H1 (cell line): ENCODE results near the gene RGP1. TPM values are rescaled to one million over a fixed set of nuclear protein-coding genes. Genes with fewer than 3 reads are reported as not detected.

Experiments
- CTCF ChIA-PET: fragments of 300-600 bp; sonication (Branson Sonifier 250); formaldehyde crosslinking; loops from one replicate; lab custom pipeline; 2021; ENCODE audit not compliant: partially characterized antibody; lab: Charles Lee
- POLR2A ChIA-PET: fragments of 300-600 bp; sonication (Branson Sonifier 250); formaldehyde crosslinking; loops from one replicate; lab custom pipeline; 2021; ENCODE audit warnings: inconsistent platforms; ENCODE audit not compliant: partially characterized antibody; lab: Charles Lee
- DNase-seq, 2 experiments: peaks; one replicate each; pipeline versions ENCODE4 v3.0.0 to v3.0.0-alpha.2; 2010 to 2022; ENCODE audit warnings: low spot score in 2 of 2, low read depth in 1 of 2, mixed read lengths in 1 of 2
- FAIRE-seq: peaks from 2 replicates; lab custom pipeline; 2011; peaks lifted over from hg19 to GRCh38; lab: Jason Lieb, UNC
- H2AFZ ChIP-seq: 2 replicates; pipeline ENCODE4 v1.8.1; 2012; ENCODE audit warnings: low read length, inconsistent platforms
- H2AK5ac ChIP-seq: 2 replicates; pipeline ENCODE4 v1.6.1; 2013; ENCODE audit warnings: low read depth, low read length
- H2BK120ac ChIP-seq: replicated peaks from 2 replicates; pipeline ENCODE3; 2013; ENCODE audit warnings: low read depth, low read length, inconsistent platforms
- H2BK12ac ChIP-seq: 2 replicates; pipeline ENCODE4 v1.6.1; 2013; ENCODE audit warnings: low read depth, low read length
- H2BK15ac ChIP-seq: 2 replicates; pipeline ENCODE4 v1.6.1; 2013; ENCODE audit warnings: low read length
- H2BK20ac ChIP-seq: 2 replicates; pipeline ENCODE4 v1.6.1; 2013; ENCODE audit warnings: low read length
- H2BK5ac ChIP-seq: 2 replicates; pipeline ENCODE4 v1.6.1; 2013; ENCODE audit warnings: low read depth, low read length
- H3K14ac ChIP-seq: 2 replicates; pipeline ENCODE4 v1.6.1; 2013; ENCODE audit warnings: inconsistent platforms; ENCODE audit not compliant: insufficient read length
- H3K18ac ChIP-seq: 2 replicates; pipeline ENCODE4 v1.6.1; 2013; ENCODE audit warnings: low read length; ENCODE audit errors: extremely low read depth
- H3K23ac ChIP-seq: 2 replicates; pipeline ENCODE4 v1.6.1; 2013; ENCODE audit warnings: inconsistent platforms; ENCODE audit not compliant: insufficient read length
- H3K23me2 ChIP-seq: 2 replicates; pipeline ENCODE4 v1.6.1; 2013; ENCODE audit warnings: low read depth, low read length
- H3K27ac ChIP-seq: 2 replicates; pipeline ENCODE4 v1.6.1; 2011; ENCODE audit warnings: low read depth, low read length, inconsistent platforms
- H3K27me3 ChIP-seq, 4 experiments: replicated peaks in 1 of 4; 1 replicate in 1 of 4; 2 replicates in 3 of 4; pipeline versions ENCODE4 v1.6.1 to v1.8.1; 2011 to 2013; ENCODE audit warnings: low read length in 3 of 4, mild to moderate bottlenecking in 3 of 4, inconsistent platforms in 2 of 4, mixed read lengths in 2 of 4, moderate library complexity in 1 of 4; ENCODE audit not compliant: control insufficient read depth in 3 of 4, insufficient read depth in 3 of 4; ENCODE audit errors: extremely low read depth in 1 of 4
- H3K36me3 ChIP-seq, 4 experiments: 2 replicates each; pipeline versions ENCODE4 v1.6.1 to v1.8.1; 2011 to 2013; ENCODE audit warnings: mild to moderate bottlenecking in 4 of 4, low read length in 3 of 4, moderate library complexity in 2 of 4, control low read depth in 1 of 4, inconsistent platforms in 1 of 4; ENCODE audit not compliant: insufficient read depth in 4 of 4, control insufficient read depth in 2 of 4
- H3K4ac ChIP-seq: replicated peaks from 2 replicates; pipeline ENCODE3; 2013; ENCODE audit warnings: low read length, low read depth, mixed read lengths, inconsistent platforms; ENCODE audit not compliant: insufficient read length
- H3K4me1 ChIP-seq, 4 experiments: replicated peaks in 1 of 4; 1 replicate in 1 of 4; 2 replicates in 3 of 4; pipeline versions ENCODE4 v1.6.1 to v1.8.1; 2011 to 2013; ENCODE audit warnings: low read length in 3 of 4, inconsistent platforms in 2 of 4, mixed read lengths in 1 of 4; ENCODE audit not compliant: insufficient read depth in 4 of 4, control insufficient read depth in 3 of 4
- H3K4me2 ChIP-seq, 2 experiments: 2 replicates each; pipeline versions ENCODE4 v1.6.1 to v1.8.1; 2011 to 2013; ENCODE audit warnings: low read depth in 2 of 2, low read length in 2 of 2, control low read depth in 1 of 2, inconsistent platforms in 1 of 2, mild to moderate bottlenecking in 1 of 2; ENCODE audit not compliant: insufficient read depth in 1 of 2
- H3K4me3 ChIP-seq, 4 experiments: fragments of 200-600, 300-600 bp in 1 of 4; sonication (generic), shearing (Covaris generic), sonication (Bioruptor Twin) in 1 of 4; 2 replicates each; pipeline versions ENCODE4 v1.5.1 to v1.8.1; 2011 to 2016; ENCODE audit warnings: low read length in 4 of 4, low read depth in 3 of 4, control low read depth in 2 of 4, inconsistent platforms in 2 of 4, mild to moderate bottlenecking in 2 of 4, mixed read lengths in 1 of 4, moderate library complexity in 1 of 4; ENCODE audit not compliant: insufficient read depth in 2 of 4; ENCODE audit errors: extremely low read depth in 1 of 4
- H3K56ac ChIP-seq: replicated peaks from 2 replicates; pipeline ENCODE3; 2013; ENCODE audit warnings: low read depth, mild to moderate bottlenecking, mixed read lengths, low read length, inconsistent platforms; ENCODE audit not compliant: insufficient read length
- H3K79me1 ChIP-seq: 2 replicates; pipeline ENCODE4 v1.6.1; 2013; ENCODE audit warnings: low read depth, low read length, control low read depth
- H3K79me2 ChIP-seq, 2 experiments: 2 replicates each; pipeline versions ENCODE4 v1.6.1 to v1.8.1; 2012 to 2013; ENCODE audit warnings: low read length in 2 of 2, mild to moderate bottlenecking in 2 of 2, inconsistent platforms in 1 of 2; ENCODE audit not compliant: insufficient read depth in 2 of 2, control insufficient read depth in 1 of 2
- H3K9ac ChIP-seq, 4 experiments: replicated peaks in 1 of 4; 1 replicate in 1 of 4; 2 replicates in 3 of 4; pipeline versions ENCODE4 v1.6.1 to v1.8.1; 2011 to 2013; ENCODE audit warnings: low read depth in 3 of 4, low read length in 3 of 4, control low read depth in 2 of 4, mild to moderate bottlenecking in 2 of 4, moderate library complexity in 2 of 4, inconsistent platforms in 1 of 4; ENCODE audit errors: extremely low read depth in 1 of 4
- H3K9me3 ChIP-seq, 2 experiments: 2 replicates each; pipeline versions ENCODE4 v1.6.1 to v1.8.1; 2012 to 2013; ENCODE audit warnings: mild to moderate bottlenecking in 2 of 2, moderate library complexity in 2 of 2, control low read depth in 1 of 2, inconsistent platforms in 1 of 2, low read depth in 1 of 2, low read length in 1 of 2, mixed read lengths in 1 of 2; ENCODE audit not compliant: insufficient read depth in 2 of 2
- H4K20me1 ChIP-seq, 2 experiments: replicated peaks in 1 of 2; 2 replicates each; pipeline versions ENCODE3 to v1.8.1; 2011 to 2013; ENCODE audit warnings: inconsistent platforms in 2 of 2, low read length in 2 of 2, mild to moderate bottlenecking in 1 of 2; ENCODE audit not compliant: insufficient read depth in 2 of 2, control insufficient read depth in 1 of 2
- H4K5ac ChIP-seq: 2 replicates; pipeline ENCODE4 v1.6.1; 2013; ENCODE audit warnings: low read length, low read depth, mixed read lengths, inconsistent platforms; ENCODE audit not compliant: insufficient read length
- H4K8ac ChIP-seq: 2 replicates; pipeline ENCODE4 v1.8.0; 2013; ENCODE audit warnings: mild to moderate bottlenecking, moderate library complexity, low read length, inconsistent platforms; ENCODE audit not compliant: insufficient read depth; ENCODE audit errors: extremely low read depth
- H4K91ac ChIP-seq: replicated peaks from 2 replicates; pipeline ENCODE3; 2013; ENCODE audit warnings: low read length, mixed read lengths, inconsistent platforms; ENCODE audit not compliant: insufficient read length
- BCL11A ChIP-seq, 2 experiments: IDR thresholded peaks; one replicate each; pipeline ENCODE4 v1.6.1; 2011; ENCODE audit warnings: low read depth in 2 of 2, low read length in 2 of 2, mild to moderate bottlenecking in 2 of 2
- BRCA1 ChIP-seq: IDR thresholded peaks from 2 replicates; pipeline ENCODE4 v1.6.1; 2012; ENCODE audit warnings: low read depth, low read length, improper control_type of control experiment
- CBX8 ChIP-seq: fragments of 300-800, 300-1000 bp; sonication (generic); IDR thresholded peaks from 2 replicates; pipeline ENCODE4 v1.7.1; 2016; ENCODE audit warnings: low read depth, low read length, borderline replicate concordance
- CEBPB ChIP-seq: IDR thresholded peaks from 2 replicates; pipeline ENCODE4 v1.6.1; 2012; ENCODE audit warnings: low read depth, low read length
- CREB1 ChIP-seq: IDR thresholded peaks from 2 replicates; pipeline ENCODE4 v1.6.1; 2012; ENCODE audit warnings: inconsistent platforms
- CTCF ChIP-seq, 3 experiments: IDR thresholded peaks; 1 replicate in 2 of 3; 2 replicates in 1 of 3; pipeline versions ENCODE4 v1.5.1 to v1.6.1; 2011; ENCODE audit warnings: low read length in 3 of 3, mild to moderate bottlenecking in 3 of 3, inconsistent platforms in 2 of 3, low read depth in 1 of 3, moderate library complexity in 1 of 3; ENCODE audit not compliant: insufficient read depth in 1 of 3; ENCODE audit errors: control extremely low read depth in 1 of 3
- EGR1 ChIP-seq: IDR thresholded peaks from 2 replicates; pipeline ENCODE4 v1.6.1; 2011; ENCODE audit warnings: low read depth, low read length, borderline replicate concordance
- KDM1A ChIP-seq: fragments of 200-600, 300-600 bp; sonication (generic); IDR thresholded peaks from 2 replicates; pipeline ENCODE4 v1.7.1; 2016; ENCODE audit warnings: mild to moderate bottlenecking, low read length, borderline replicate concordance
- NANOG ChIP-seq: IDR thresholded peaks from 2 replicates; pipeline ENCODE4 v1.6.1; 2011; ENCODE audit warnings: low read length, low read depth, mild to moderate bottlenecking, inconsistent platforms; ENCODE audit not compliant: insufficient read depth, poor library complexity, severe bottlenecking
- POLR2AphosphoS5 ChIP-seq: IDR thresholded peaks from 2 replicates; pipeline ENCODE4 v1.6.1; 2011; ENCODE audit warnings: low read depth, low read length
- SIX5 ChIP-seq: IDR thresholded peaks from 2 replicates; pipeline ENCODE4 v1.6.1; 2011; ENCODE audit warnings: mild to moderate bottlenecking, low read depth, low read length
- SP2 ChIP-seq: IDR thresholded peaks from 2 replicates; pipeline ENCODE4 v1.6.1; 2012; ENCODE audit warnings: mild to moderate bottlenecking, low read length, inconsistent platforms
- TEAD4 ChIP-seq: IDR thresholded peaks from 2 replicates; pipeline ENCODE4 v1.6.1; 2012; ENCODE audit warnings: low read depth, low read length, inconsistent platforms, mixed read lengths
- polyA plus RNA-seq, 7 experiments: library from polyadenylated mRNA; depleted of rRNA in 3 of 7; stranded (reverse) in 5 of 7; unstranded in 2 of 7; fragments of >200 nt in 5 of 7; fragments of 200-250 nt in 2 of 7; gene quantifications; 1 replicate in 5 of 7; 2 replicates in 1 of 7; 4 replicates in 1 of 7; pipeline versions ENCODE4 v1.2.1 to v1.2.3, GENCODE V29; 2011 to 2013; ENCODE audit warnings: missing spikeins in 2 of 7, mixed read lengths in 2 of 7
- total RNA-seq: library from RNA; stranded (reverse); fragmentation: NEBNext Ultra II Directional; extraction: Animal tissue kit (Norgen Biotek cat#: 25700); gene quantifications from 2 replicates; pipeline ENCODE4 v1.2.1, GENCODE V29; 2021

RGP1 gene
- total and polyA plus RNA-seq, 2 of the 8 experiments (the other 6 are each of a cell fraction or from before 2014, with no cell fraction given), result 11.8 to 22.7 TPM

- no peak overlapping the region for H3K9ac ChIP-seq
- no peak overlapping the region for H3K4me3 ChIP-seq
- no peak for DNase-seq
- CTCF ChIA-PET, result interaction anchor here (0.6 to 13.5 kb wide), 10 partner anchors 8 to 54 kb away, joined by 3 to 199 read pairs (median 3); no protein-coding TSS in a partner anchor
- peaks cover 46 to 76% (median 74%) of the 10 kb centered on the region in 4 experiments for H3K36me3 ChIP-seq
- H4K8ac ChIP-seq, result no peak overlapping the region
- no peak overlapping the region for H3K27ac ChIP-seq
- H3K9me3 ChIP-seq, result no peaks in the 10 kb centered on the region
- no peaks in the 10 kb centered on the region for H3K4me1 ChIP-seq
- H2BK12ac ChIP-seq, result no peak overlapping the region
- H3K27me3 ChIP-seq, result no peaks in the 10 kb centered on the region
- POLR2A ChIA-PET, result interaction anchor here (0.9 to 14.9 kb wide), 3 partner anchors 12 to 27 kb away, joined by 3 to 158 read pairs (median 4); partner anchors contain the start of genes CREB3 and TLN1
- TF ChIP-seq KDM1A, result no peak
- TF ChIP-seq CBX8, result no peak
- no peak for TF ChIP-seq SP2
- no peak for TF ChIP-seq BRCA1
- TF ChIP-seq CTCF (IDR thresholded peaks at IDR 0.05; ENCODE audit: control extremely low read depth in 1 of 3, insufficient read depth in 1 of 3, low read depth in 1 of 3, low read length in 3 of 3), result no peak
- TF ChIP-seq BCL11A (IDR thresholded peaks at IDR 0.05; ENCODE audit: low read depth in 2 of 2, low read length in 2 of 2), result no peak
- no peak for TF ChIP-seq POLR2AphosphoS5
- no peak for TF ChIP-seq CREB1
- TF ChIP-seq EGR1, result no peak
- TF ChIP-seq SIX5, result no peak
- no peak for TF ChIP-seq NANOG
- no peak for TF ChIP-seq CEBPB
- no peak for TF ChIP-seq TEAD4
- TF ChIP-seq, all 59 proteins: peak for 0
- no peak overlapping the region for H3K4me2 ChIP-seq
- H2AK5ac ChIP-seq, result no peak overlapping the region
- H3K18ac ChIP-seq, result no peak overlapping the region
- H4K91ac ChIP-seq, result no peak overlapping the region
- no peak overlapping the region for H3K14ac ChIP-seq
- no peaks in the 10 kb centered on the region for H3K23me2 ChIP-seq
- no peak overlapping the region for H4K5ac ChIP-seq
- no peak overlapping the region for H3K4ac ChIP-seq
- no peak overlapping the region for H2BK5ac ChIP-seq
- H3K79me1 ChIP-seq, result no peaks in the 10 kb centered on the region
- H2BK120ac ChIP-seq, result no peak overlapping the region
- H3K23ac ChIP-seq, result no peak overlapping the region
- H2BK20ac ChIP-seq, result no peak overlapping the region
- no peak overlapping the region for H2BK15ac ChIP-seq
- H2AFZ ChIP-seq, result no peak overlapping the region
- H3K79me2 ChIP-seq, result no peaks in the 10 kb centered on the region
- H3K56ac ChIP-seq, result no peak overlapping the region
- H4K20me1 ChIP-seq, result peaks cover 3 to 10% of the 10 kb centered on the region in 2 experiments
- no peak for FAIRE-seq
These were observed 48.1 kb upstream of the RGP1 start for GRCh38 chr9:35700942-35701341.
